ENCODE results near the gene LRRC4C.

DNA sequence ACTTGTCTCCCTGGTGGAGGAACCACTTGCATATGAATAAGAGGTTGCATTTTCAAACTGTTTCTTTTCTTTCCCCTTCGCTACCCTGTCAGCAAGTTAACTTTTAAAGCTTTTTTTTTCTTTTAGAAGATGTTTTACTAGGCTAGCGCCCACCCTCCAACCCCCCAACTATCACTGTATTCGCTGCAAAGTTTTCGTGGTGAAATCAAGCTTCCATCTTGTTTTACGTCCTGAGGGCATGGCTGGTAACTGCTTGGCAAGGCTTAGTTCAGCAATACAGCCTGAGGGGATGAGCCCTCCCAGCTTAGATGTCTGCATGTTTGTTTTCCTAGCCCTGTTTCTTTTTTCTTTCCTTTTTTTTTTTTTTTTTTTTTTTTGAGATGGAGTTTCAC is 1359.3 kb downstream of the LRRC4C start:
- TF ChIP-seq, protein P1, sequence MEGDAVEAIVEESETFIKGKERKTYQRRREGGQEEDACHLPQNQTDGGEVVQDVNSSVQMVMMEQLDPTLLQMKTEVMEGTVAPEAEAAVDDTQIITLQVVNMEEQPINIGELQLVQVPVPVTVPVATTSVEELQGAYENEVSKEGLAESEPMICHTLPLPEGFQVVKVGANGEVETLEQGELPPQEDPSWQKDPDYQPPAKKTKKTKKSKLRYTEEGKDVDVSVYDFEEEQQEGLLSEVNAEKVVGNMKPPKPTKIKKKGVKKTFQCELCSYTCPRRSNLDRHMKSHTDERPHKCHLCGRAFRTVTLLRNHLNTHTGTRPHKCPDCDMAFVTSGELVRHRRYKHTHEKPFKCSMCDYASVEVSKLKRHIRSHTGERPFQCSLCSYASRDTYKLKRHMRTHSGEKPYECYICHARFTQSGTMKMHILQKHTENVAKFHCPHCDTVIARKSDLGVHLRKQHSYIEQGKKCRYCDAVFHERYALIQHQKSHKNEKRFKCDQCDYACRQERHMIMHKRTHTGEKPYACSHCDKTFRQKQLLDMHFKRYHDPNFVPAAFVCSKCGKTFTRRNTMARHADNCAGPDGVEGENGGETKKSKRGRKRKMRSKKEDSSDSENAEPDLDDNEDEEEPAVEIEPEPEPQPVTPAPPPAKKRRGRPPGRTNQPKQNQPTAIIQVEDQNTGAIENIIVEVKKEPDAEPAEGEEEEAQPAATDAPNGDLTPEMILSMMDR (IDR thresholded peaks at IDR 0.05): no peak
- TF ChIP-seq POLR2A (IDR thresholded peaks at IDR 0.05): no peak

Data from Peyer's patch (tissue), 4 donors.